K562 (cell line): ENCODE results near the gene ACTR3. TPM values are rescaled to one million over a fixed set of nuclear protein-coding genes. Genes with fewer than 3 reads are reported as not detected.
A peak's percentile ranks its signal among the peaks of the same experiment; 100 is the strongest.

Experiments used
- BCOR ChIP-seq: fragments of 450-650 bp; IDR thresholded peaks from 2 replicates; pipeline ENCODE4 v1.6.1; 2016
- DPF2 ChIP-seq: fragments of 450-650 bp; IDR thresholded peaks from 2 replicates; pipeline ENCODE4 v1.6.1; 2016
- EZH2 ChIP-seq: IDR thresholded peaks from 2 replicates; pipeline ENCODE4 v1.6.1; 2012; ENCODE audit warnings: low read depth, mild to moderate bottlenecking, inconsistent platforms, low read length, borderline replicate concordance
- KLF16 ChIP-seq: IDR thresholded peaks from 2 replicates; pipeline ENCODE4 v1.6.1; 2016; ENCODE audit warnings: antibody characterized with exemption
- MEIS2 ChIP-seq: fragments of 450-650 bp; IDR thresholded peaks from 2 replicates; pipeline ENCODE4 v1.6.1; 2014; ENCODE audit warnings: mild to moderate bottlenecking; ENCODE audit not compliant: partially characterized antibody
- NR1H2 ChIP-seq: sonication (generic); formaldehyde crosslinking; IDR thresholded peaks from 2 replicates; pipeline ENCODE4 v1.4.0; 2020; ENCODE audit warnings: mild to moderate bottlenecking, missing genetic modification reagents
- RBFOX2 ChIP-seq: fragments of 200-400 bp; formaldehyde crosslinking; IDR thresholded peaks from 2 replicates; pipeline ENCODE4 v1.6.1; 2017; ENCODE audit warnings: low read depth, mild to moderate bottlenecking, low read length, moderate library complexity
- SMAD1 ChIP-seq: fragments of 150-350 bp; IDR thresholded peaks from 2 replicates; pipeline ENCODE4 v1.6.1; 2014; ENCODE audit warnings: low read length, low read depth; ENCODE audit not compliant: partially characterized antibody
- SUPT5H ChIP-seq: fragments of 450-650 bp; IDR thresholded peaks from 2 replicates; pipeline ENCODE4 v1.6.1; 2016
- TAF9B ChIP-seq: fragments of 450-650 bp; IDR thresholded peaks from 2 replicates; pipeline ENCODE4 v1.6.1; 2018; ENCODE audit warnings: mild to moderate bottlenecking; ENCODE audit not compliant: partially characterized antibody
- polyA plus RNA-seq, 8 experiments: library from polyadenylated mRNA; depleted of rRNA in 4 of 8; stranded (reverse) in 5 of 8; unstranded in 3 of 8; fragments of >200 nt; fragmentation: Nextera tagmentation in 2 of 8; fragmentation: Illumina TruSeq in 1 of 8; extraction: Ambion mirVana in 2 of 8; extraction: Trizol in 1 of 8; gene quantifications; 2 replicates each; pipeline versions ENCODE4 v1.2.1 to v1.2.3, GENCODE V29; 2011 to 2014; ENCODE audit warnings: inconsistent platforms in 1 of 8, missing spikeins in 1 of 8
- total RNA-seq, 7 experiments: library from RNA; depleted of rRNA in 6 of 7; stranded (reverse); fragments of >200 nt in 6 of 7; fragmentation: Illumina TruSeq in 2 of 7; extraction: Trizol in 2 of 7; gene quantifications; 2 replicates each; pipeline versions ENCODE4 v1.2.1 to v1.2.3, GENCODE V29; 2011 to 2021; ENCODE audit warnings: low replicate concordance in 1 of 7
- TF ChIP-seq, protein P1 (sequence below): fragments of 450-650 bp; IDR thresholded peaks from 2 replicates; pipeline ENCODE4 v1.7.1; 2018; ENCODE audit warnings: mild to moderate bottlenecking, low read depth; ENCODE audit not compliant: partially characterized antibody
- TF ChIP-seq, protein P2 (sequence below): fragments of 250-450 bp; sonication (Bioruptor Pico); IDR thresholded peaks from 2 replicates; pipeline ENCODE4 v1.8.0; 2022; ENCODE audit warnings: moderate library complexity, mild to moderate bottlenecking, inconsistent platforms
- TF ChIP-seq, protein P3 (sequence below): fragments of 450-650 bp; IDR thresholded peaks from 2 replicates; pipeline ENCODE4 v1.6.1; 2016; ENCODE audit warnings: low read depth

ACTR3 gene
- total and polyA plus RNA-seq, 9 of the 15 experiments (the other 6 are each of a cell fraction or from before 2014, with no cell fraction given): 49.0 to 354 (median 249) TPM

DNA sequence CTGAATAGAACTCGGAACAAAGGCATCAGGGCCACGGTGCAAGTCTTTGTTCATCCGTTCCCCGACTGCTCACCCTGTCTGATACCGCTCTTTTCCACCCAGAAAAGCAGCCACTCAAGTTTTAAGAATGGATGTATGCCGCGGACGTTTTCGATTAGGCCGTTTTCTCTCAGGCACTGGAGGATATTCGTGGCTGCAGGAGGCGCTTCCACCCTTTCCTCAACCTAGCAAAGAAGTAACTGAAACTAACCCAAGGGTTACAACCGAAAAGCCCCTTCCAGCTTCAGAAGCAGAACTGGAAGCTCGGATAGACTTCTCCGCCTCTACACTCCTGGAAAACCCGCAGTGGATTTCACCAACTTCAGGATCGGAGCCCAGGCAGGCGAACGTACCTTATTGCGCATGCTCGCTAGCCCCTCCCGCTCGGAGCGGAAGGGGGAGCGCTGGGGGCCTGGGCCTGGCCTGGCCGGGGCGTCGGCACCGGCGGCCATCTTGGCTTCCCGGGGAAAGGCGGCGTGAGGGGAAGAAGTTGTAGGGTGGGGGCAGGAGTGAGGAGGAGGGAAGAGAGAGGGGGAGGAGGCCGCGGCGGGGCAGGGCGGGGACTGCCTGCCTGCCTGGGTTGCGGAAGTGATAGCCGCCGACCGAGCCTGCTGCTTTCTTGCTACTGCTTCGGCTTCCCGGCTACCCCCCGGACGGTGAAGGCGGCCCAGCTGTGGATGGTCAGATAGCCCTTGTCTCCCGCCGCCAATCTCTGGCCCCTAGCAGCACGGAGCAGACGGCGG is at the start of gene ACTR3 (continued):
- TF ChIP-seq BCOR (peak; percentile 74; the same call in 1 of the 2 replicates), KLF16 (no peak), RBFOX2 (peak; percentile 96), SMAD1 (peak; percentile 71), TAF9B (peak; percentile 97), SUPT5H (peak; percentile 93), MEIS2 (peak; percentile 37), NR1H2 (CRISPR knock-in tag) (no peak), DPF2 (peak; percentile 47), EZH2 (no peak)
- TF ChIP-seq, protein P1, sequence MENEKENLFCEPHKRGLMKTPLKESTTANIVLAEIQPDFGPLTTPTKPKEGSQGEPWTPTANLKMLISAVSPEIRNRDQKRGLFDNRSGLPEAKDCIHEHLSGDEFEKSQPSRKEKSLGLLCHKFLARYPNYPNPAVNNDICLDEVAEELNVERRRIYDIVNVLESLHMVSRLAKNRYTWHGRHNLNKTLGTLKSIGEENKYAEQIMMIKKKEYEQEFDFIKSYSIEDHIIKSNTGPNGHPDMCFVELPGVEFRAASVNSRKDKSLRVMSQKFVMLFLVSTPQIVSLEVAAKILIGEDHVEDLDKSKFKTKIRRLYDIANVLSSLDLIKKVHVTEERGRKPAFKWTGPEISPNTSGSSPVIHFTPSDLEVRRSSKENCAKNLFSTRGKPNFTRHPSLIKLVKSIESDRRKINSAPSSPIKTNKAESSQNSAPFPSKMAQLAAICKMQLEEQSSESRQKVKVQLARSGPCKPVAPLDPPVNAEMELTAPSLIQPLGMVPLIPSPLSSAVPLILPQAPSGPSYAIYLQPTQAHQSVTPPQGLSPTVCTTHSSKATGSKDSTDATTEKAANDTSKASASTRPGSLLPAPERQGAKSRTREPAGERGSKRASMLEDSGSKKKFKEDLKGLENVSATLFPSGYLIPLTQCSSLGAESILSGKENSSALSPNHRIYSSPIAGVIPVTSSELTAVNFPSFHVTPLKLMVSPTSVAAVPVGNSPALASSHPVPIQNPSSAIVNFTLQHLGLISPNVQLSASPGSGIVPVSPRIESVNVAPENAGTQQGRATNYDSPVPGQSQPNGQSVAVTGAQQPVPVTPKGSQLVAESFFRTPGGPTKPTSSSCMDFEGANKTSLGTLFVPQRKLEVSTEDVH: peak; percentile 35
- TF ChIP-seq, protein P2, sequence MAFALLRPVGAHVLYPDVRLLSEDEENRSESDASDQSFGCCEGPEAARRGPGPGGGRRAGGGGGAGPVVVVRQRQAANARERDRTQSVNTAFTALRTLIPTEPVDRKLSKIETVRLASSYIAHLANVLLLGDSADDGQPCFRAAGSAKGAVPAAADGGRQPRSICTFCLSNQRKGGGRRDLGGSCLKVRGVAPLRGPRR: no peak
- TF ChIP-seq, protein P3, sequence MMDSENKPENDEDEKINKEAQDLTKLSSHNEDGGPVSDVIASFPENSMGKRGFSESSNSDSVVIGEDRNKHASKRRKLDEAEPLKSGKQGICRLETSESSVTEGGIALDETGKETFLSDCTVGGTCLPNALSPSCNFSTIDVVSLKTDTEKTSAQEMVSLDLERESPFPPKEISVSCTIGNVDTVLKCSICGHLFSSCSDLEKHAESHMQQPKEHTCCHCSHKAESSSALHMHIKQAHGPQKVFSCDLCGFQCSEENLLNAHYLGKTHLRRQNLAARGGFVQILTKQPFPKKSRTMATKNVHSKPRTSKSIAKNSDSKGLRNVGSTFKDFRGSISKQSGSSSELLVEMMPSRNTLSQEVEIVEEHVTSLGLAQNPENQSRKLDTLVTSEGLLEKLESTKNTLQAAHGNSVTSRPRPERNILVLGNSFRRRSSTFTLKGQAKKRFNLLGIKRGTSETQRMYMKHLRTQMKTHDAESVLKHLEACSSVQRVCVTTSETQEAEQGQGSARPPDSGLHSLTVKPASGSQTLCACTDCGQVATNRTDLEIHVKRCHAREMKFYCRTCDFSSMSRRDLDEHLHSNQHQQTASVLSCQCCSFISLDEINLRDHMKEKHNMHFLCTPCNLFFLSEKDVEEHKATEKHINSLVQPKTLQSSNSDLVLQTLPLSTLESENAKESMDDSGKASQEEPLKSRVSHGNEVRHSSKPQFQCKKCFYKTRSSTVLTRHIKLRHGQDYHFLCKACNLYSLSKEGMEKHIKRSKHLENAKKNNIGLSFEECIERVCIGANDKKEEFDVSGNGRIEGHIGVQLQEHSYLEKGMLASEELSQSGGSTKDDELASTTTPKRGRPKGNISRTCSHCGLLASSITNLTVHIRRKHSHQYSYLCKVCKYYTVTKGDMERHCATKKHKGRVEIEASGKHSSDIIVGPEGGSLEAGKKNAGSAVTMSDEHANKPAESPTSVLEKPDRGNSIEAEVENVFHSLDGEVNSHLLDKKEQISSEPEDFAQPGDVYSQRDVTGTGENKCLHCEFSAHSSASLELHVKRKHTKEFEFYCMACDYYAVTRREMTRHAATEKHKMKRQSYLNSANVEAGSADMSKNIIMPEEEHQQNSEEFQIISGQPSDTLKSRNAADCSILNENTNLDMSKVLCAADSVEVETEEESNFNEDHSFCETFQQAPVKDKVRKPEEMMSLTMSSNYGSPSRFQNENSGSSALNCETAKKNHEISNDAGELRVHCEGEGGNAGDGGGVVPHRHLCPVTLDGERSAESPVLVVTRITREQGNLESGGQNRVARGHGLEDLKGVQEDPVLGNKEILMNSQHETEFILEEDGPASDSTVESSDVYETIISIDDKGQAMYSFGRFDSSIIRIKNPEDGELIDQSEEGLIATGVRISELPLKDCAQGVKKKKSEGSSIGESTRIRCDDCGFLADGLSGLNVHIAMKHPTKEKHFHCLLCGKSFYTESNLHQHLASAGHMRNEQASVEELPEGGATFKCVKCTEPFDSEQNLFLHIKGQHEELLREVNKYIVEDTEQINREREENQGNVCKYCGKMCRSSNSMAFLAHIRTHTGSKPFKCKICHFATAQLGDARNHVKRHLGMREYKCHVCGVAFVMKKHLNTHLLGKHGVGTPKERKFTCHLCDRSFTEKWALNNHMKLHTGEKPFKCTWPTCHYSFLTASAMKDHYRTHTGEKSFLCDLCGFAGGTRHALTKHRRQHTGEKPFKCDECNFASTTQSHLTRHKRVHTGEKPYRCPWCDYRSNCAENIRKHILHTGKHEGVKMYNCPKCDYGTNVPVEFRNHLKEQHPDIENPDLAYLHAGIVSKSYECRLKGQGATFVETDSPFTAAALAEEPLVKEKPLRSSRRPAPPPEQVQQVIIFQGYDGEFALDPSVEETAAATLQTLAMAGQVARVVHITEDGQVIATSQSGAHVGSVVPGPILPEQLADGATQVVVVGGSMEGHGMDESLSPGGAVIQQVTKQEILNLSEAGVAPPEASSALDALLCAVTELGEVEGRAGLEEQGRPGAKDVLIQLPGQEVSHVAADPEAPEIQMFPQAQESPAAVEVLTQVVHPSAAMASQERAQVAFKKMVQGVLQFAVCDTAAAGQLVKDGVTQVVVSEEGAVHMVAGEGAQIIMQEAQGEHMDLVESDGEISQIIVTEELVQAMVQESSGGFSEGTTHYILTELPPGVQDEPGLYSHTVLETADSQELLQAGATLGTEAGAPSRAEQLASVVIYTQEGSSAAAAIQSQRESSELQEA: no peak
